A549 (cell line): ENCODE data around the gene BLOC1S4.

Experiments used
- CHD4 ChIP-seq: fragments of 200-600 bp; sonication (generic); IDR thresholded peaks from 2 replicates; pipeline ENCODE4 v1.6.1; 2016; ENCODE audit warnings: antibody characterized with exemption, mild to moderate bottlenecking, borderline replicate concordance
- POLR2AphosphoS2 ChIP-seq: conservative IDR thresholded peaks from 2 replicates; pipeline ENCODE4 v1.6.1; 2012; ENCODE audit warnings: low read length, improper control_type of control experiment, inconsistent platforms
- SMC3 ChIP-seq: fragments of >200 bp; sonication (Bioruptor Twin); formaldehyde crosslinking; IDR thresholded peaks from 3 replicates; pipeline ENCODE4 v1.6.1; 2018; ENCODE audit warnings: inconsistent platforms
- TP53 ChIP-seq: fragments of 250-450 bp; sonication (Bioruptor Pico); IDR thresholded peaks from 2 replicates; pipeline ENCODE4 v1.5.0; 2021; ENCODE audit warnings: mild to moderate bottlenecking, moderate library complexity
- TF ChIP-seq, protein P1 (sequence below): fragments of >200 bp; sonication (Bioruptor Twin); formaldehyde crosslinking; IDR thresholded peaks from 3 replicates; pipeline ENCODE4 v1.5.1; 2016
- TF ChIP-seq, protein P2 (sequence below): fragments of 450-650 bp; IDR thresholded peaks from 2 replicates; pipeline ENCODE4 v1.6.1; 2014; ENCODE audit warnings: antibody characterized with exemption

DNA sequence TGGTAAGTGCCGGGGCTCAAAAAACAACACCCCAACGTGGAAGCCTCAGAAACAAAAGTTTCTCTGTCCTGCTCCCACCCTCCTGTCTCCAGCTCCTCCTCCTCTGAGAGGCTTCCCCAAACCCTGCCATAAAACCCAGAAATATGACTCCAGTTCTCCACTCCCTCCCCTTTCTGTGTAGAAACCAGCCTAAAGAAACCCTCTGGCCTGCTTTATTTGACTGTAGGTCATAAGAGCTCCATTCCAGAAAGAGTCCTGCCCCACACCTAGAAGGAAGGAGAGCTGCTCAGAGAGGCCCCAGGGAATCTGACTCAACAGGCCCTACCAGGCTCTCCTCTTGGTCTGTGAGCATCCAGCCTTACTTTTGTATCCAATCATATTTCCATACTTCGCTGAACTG is 23.2 kb upstream of the BLOC1S4 start:
- TF ChIP-seq, protein P1, sequence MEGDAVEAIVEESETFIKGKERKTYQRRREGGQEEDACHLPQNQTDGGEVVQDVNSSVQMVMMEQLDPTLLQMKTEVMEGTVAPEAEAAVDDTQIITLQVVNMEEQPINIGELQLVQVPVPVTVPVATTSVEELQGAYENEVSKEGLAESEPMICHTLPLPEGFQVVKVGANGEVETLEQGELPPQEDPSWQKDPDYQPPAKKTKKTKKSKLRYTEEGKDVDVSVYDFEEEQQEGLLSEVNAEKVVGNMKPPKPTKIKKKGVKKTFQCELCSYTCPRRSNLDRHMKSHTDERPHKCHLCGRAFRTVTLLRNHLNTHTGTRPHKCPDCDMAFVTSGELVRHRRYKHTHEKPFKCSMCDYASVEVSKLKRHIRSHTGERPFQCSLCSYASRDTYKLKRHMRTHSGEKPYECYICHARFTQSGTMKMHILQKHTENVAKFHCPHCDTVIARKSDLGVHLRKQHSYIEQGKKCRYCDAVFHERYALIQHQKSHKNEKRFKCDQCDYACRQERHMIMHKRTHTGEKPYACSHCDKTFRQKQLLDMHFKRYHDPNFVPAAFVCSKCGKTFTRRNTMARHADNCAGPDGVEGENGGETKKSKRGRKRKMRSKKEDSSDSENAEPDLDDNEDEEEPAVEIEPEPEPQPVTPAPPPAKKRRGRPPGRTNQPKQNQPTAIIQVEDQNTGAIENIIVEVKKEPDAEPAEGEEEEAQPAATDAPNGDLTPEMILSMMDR: no peak
- TF ChIP-seq TP53 (CRISPR knock-in tag): no peak
- no peak for TF ChIP-seq CHD4
- no peak for TF ChIP-seq POLR2AphosphoS2
- TF ChIP-seq, protein P2, sequence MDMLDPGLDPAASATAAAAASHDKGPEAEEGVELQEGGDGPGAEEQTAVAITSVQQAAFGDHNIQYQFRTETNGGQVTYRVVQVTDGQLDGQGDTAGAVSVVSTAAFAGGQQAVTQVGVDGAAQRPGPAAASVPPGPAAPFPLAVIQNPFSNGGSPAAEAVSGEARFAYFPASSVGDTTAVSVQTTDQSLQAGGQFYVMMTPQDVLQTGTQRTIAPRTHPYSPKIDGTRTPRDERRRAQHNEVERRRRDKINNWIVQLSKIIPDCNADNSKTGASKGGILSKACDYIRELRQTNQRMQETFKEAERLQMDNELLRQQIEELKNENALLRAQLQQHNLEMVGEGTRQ: no peak
- no peak for TF ChIP-seq SMC3
